HG03457 (cell line): ENCODE data around the gene TMEM259.

Experiments used
- ATAC-seq: cut with Tn5 transposase; IDR thresholded peaks from one replicate; pipeline ENCODE4 v1.9.1; 2021; ENCODE audit warnings: moderate number of reproducible peaks; ENCODE audit not compliant: unreplicated experiment

The TMEM259 gene

GRCh38 chr19:990119-990571 lies 30.8 kb downstream of the TMEM259 start:
- no peak for ATAC-seq

GRCh38 chr19:989381-990081 lies 31.4 kb downstream of the TMEM259 start:
- no peak for ATAC-seq

- no peak for ATAC-seq
These were observed 32.4 kb downstream of the TMEM259 start for GRCh38 chr19:988510-988909.

DNA sequence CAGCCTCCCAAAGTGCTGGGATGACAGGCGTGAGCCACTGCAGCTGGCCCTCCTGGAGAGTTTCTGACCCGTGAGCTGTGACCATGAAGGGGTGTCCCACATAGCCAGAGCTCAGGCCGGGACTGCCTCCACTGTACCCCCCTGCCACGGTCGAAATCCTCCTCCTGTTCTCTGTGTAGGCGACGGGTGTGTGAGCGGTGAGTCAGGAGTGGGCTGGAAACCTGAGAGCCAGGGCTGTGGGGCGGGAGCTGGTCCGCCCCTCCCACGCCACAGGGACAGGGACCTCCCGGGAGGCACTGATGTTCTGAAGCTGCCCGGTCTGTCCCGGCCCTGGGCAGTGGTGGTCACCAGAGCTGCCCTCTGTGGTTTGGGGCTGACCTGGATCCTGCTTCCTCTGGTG lies 32.8 kb downstream of the TMEM259 start:
- ATAC-seq = no peak

- ATAC-seq = no peak
These were observed 34.8 kb downstream of the TMEM259 start for GRCh38 chr19:986083-986482.

- peak; percentile 47 for ATAC-seq
These were observed 36.6 kb downstream of the TMEM259 start, which contains the start of gene WDR18 for GRCh38 chr19:984165-984967. WDR18 (plus strand) TSS chr19:984345; CDS start chr19:984354, 9 bp downstream.

- peak; percentile 47 for ATAC-seq
These were observed 38.3 kb downstream of the TMEM259 start for GRCh38 chr19:982567-983170.

- no peak for ATAC-seq
These were observed 40.6 kb downstream of the TMEM259 start for GRCh38 chr19:980133-980998.

GRCh38 chr19:979318-979741 lies 41.6 kb downstream of the TMEM259 start:
- no peak for ATAC-seq

GRCh38 chr19:977058-977464 lies 43.9 kb downstream of the TMEM259 start:
- no peak for ATAC-seq

DNA sequence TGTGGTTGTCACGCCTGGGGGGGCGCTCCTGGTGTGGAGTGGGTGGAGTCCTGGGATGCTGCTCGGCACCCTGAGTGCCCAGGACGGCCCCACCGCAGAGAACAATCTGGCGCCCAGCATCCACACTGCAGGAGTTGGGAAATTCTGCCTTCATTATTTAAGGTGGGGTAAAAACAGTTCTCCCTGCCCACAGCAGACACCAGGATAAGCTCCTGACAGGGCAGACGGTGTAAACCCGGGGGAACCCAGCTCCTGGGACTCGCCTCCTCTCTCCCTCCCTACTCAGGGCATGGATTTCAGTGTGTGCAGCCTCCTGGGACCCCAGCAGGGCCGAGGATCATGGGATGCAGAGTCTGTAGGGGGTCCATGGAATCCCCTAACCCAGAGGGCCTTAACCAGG lies 44.4 kb downstream of the TMEM259 start:
- no peak for ATAC-seq

DNA sequence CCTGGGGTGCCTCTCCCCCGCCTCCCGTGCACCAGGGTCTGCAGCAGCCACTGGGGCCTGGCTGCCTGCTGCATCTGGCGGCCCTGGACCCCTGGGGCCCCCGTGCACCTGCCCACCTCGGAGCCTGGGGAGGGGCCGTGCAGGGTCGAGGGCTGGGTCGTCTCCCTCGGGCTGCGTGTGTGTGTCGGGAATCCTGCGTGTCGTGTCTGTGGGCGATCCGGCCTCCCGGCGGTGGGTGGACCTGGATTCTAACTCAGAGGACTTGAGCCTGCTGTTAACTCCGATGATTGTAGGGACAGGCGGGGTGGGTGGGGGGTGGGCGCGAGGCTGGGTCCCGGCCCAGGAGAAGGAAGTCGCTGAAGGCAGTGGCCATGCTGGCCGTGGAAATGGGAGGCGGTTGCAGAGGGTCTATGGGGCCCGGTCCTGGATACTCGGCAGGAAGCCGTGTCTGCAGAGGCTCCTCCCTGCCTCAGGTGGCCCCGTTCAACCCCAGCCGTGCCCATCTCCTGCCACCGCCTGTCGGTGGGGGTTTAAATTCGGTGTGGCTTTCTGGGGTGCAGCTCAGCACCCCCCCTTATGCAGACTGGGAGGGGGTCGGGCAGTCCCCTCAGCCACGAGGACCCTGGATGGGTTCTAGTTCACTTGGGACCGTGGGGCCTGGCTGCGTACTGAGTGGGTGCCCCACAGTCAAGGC lies 46.2 kb downstream of the TMEM259 start:
- no peak for ATAC-seq

- no peak for ATAC-seq
These were observed 47.0 kb downstream of the TMEM259 start for GRCh38 chr19:973726-974563.

GRCh38 chr19:972281-972680 lies 48.6 kb downstream of the TMEM259 start:
- ATAC-seq = no peak

DNA sequence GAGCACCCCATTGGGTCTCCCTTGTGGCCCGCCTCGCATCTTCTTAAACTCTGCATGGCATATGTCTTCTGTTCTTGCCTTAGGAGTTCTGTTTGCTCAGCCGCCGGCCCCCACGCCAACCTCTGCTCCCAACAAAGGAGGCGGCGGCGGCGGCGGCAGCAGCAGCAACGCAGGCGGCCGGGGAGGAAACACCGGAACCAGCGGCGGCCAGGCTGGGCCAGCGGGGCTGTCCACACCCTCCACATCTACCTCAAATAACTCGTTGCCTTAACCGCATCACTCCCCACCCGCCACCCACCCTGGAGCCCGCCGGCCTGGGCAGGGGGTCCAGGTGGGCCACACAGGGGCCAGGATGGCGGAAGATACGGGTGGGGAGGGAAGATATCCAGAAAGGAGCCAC lies 49.1 kb downstream of the TMEM259 start:
- ATAC-seq = no peak

GRCh38 chr19:970695-971094 lies 50.2 kb downstream of the TMEM259 start:
- no peak for ATAC-seq

- ATAC-seq = no peak
These were observed 54.3 kb downstream of the TMEM259 start for GRCh38 chr19:966485-967088.

DNA sequence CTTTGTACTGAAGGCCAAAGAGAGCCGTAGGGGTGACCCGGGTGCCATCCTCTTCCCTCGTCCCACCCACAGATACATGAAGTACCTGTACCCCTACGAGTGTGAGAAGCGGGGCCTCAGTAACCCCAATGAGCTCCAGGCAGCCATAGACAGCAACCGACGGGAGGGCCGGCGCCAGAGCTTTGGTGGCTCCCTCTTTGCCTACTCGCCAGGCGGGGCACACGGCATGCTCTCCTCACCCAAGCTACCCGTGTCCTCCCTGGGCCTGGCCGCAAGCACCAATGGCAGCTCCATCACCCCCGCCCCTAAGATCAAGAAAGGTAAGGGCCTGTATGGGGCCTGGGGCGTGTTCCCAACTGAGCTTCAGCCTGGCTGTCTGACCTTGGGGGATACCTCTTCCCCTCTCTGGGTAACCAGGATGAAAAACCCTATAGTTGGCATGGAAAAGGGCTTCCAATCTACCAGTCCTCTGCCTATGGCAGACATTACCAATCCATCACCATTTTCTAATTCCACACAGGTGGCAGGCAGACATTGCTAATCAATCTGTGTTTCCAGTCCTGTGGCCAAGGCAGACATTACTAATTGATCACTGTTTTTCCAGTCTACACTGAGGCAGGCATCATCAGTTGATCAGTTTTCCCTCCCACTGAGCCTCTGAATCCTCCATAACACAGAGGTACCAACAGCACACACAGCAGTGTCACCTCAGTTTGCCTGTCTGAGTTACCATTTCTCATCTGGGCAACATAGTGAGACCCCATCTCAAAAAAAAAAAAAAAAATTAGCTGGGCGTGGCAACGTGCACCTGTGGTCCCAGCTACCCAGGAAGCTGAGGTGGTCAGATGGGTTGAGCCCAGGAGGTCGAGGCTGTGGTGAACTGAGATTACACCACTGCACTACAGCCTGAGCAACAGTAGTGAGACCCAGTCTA lies 55.9 kb downstream of the TMEM259 start:
- ATAC-seq = no peak
